Hepatocyte (in vitro differentiated cells): Measurements from ENCODE around the gene OR13J1. TPM values are rescaled to one million over a fixed set of nuclear protein-coding genes. Genes with fewer than 3 reads are reported as not detected.
A peak's percentile ranks its signal among the peaks of the same experiment; 100 is the strongest.
"Not testable (repeated sequence)": the region's sequence is repeated elsewhere in the genome, so short reads cannot be mapped to it uniquely, and the experiment has no call there.

Experiments
- DNase-seq: peaks from one replicate; pipeline ENCODE4 v3.0.0-alpha.2; 2016; ENCODE audit warnings: low spot score
- H2AFZ ChIP-seq: fragments of 200-600 bp; sonication (generic); 2 replicates; pipeline ENCODE4 v1.6.0; 2016; ENCODE audit warnings: antibody characterized with exemption, mild to moderate bottlenecking
- H3K27ac ChIP-seq: fragments of 200-600 bp; sonication (generic); 2 replicates; pipeline ENCODE4 v1.5.1; 2016; ENCODE audit warnings: mild to moderate bottlenecking
- H3K27me3 ChIP-seq: fragments of 200-600 bp; sonication (generic); 2 replicates; pipeline ENCODE4 v1.6.1; 2016
- H3K36me3 ChIP-seq: fragments of 200-600 bp; sonication (generic); replicated peaks from 2 replicates; pipeline ENCODE4 v1.5.1; 2016; ENCODE audit warnings: low read depth; ENCODE audit not compliant: insufficient read depth
- H3K4me1 ChIP-seq: fragments of 200-600 bp; sonication (generic); 2 replicates; pipeline ENCODE4 v1.5.1; 2016; ENCODE audit warnings: mild to moderate bottlenecking, moderate library complexity; ENCODE audit not compliant: insufficient read depth
- H3K4me2 ChIP-seq: fragments of 200-600 bp; sonication (generic); 2 replicates; pipeline ENCODE4 v1.6.0; 2016
- H3K4me3 ChIP-seq: fragments of 200-600 bp; sonication (generic); 2 replicates; pipeline ENCODE4 v1.5.1; 2016; ENCODE audit warnings: mild to moderate bottlenecking
- H3K79me2 ChIP-seq: fragments of 200-600 bp; sonication (generic); 2 replicates; pipeline ENCODE4 v1.6.0; 2017; ENCODE audit warnings: mild to moderate bottlenecking
- H3K9me2 ChIP-seq: fragments of 200-600 bp; sonication (generic); replicated peaks from 2 replicates; pipeline ENCODE4 v1.6.0; 2017; ENCODE audit warnings: mild to moderate bottlenecking; ENCODE audit not compliant: insufficient read depth
- H3K9me3 ChIP-seq: fragments of 200-600 bp; sonication (generic); 2 replicates; pipeline ENCODE4 v1.5.1; 2016; ENCODE audit warnings: low read depth, mild to moderate bottlenecking
- H4K20me1 ChIP-seq: fragments of 200-600 bp; sonication (generic); 2 replicates; pipeline ENCODE4 v1.6.0; 2016; ENCODE audit warnings: mild to moderate bottlenecking; ENCODE audit not compliant: insufficient read depth, poor library complexity, severe bottlenecking
- EZH2 ChIP-seq: fragments of 200-600 bp; sonication (generic); IDR thresholded peaks from 2 replicates; pipeline ENCODE4 v1.6.1; 2016; ENCODE audit warnings: antibody characterized with exemption, mild to moderate bottlenecking, borderline replicate concordance
- EZH2phosphoT487 ChIP-seq: fragments of 200-600 bp; sonication (generic); IDR thresholded peaks from one replicate; pipeline ENCODE4 v1.6.1; 2018; ENCODE audit warnings: antibody characterized with exemption, mild to moderate bottlenecking, low read depth, moderate library complexity; ENCODE audit not compliant: unreplicated experiment, severe bottlenecking
- WGBS: methylation state at CpG from one replicate; pipeline ENCODE4 v1.1.6; 2016; ENCODE audit warnings: low lambda C conversion rate; ENCODE audit errors: missing lambda C conversion rate; 5-methylcytosine and 5-hydroxymethylcytosine counted together
- polyA plus RNA-seq: library from polyadenylated mRNA; unstranded; fragments of >200 nt; fragmentation: Nextera tagmentation; extraction: Ambion mirVana; gene quantifications from 2 replicates; pipeline ENCODE4 v1.2.1, GENCODE V29; 2016
- total RNA-seq: library from RNA; depleted of rRNA; stranded (reverse); fragments of >200 nt; gene quantifications from 2 replicates; pipeline ENCODE4 v1.2.3, GENCODE V29; 2014
- TF ChIP-seq, protein P1 (sequence below): fragments of 200-600 bp; sonication (generic); IDR thresholded peaks from 2 replicates; pipeline ENCODE4 v1.5.1; 2016; ENCODE audit warnings: antibody characterized with exemption, mild to moderate bottlenecking; ENCODE audit not compliant: poor library complexity

Gene OR13J1
- total and polyA plus RNA-seq, 2 experiments from 2014 or later, result not detected

- Histone ChIP-seq H3K79me2 (no peaks in the 10 kb centered on the region), H3K27me3 (no peaks in the 10 kb centered on the region), H2AFZ (no peak overlapping the region), H3K4me2 (no peak overlapping the region), H3K27ac (no peak overlapping the region), H3K9me2 (no peaks in the 10 kb centered on the region), H3K36me3 (no peaks in the 10 kb centered on the region), H3K9me3 (no peaks in the 10 kb centered on the region), H4K20me1 (no peaks in the 10 kb centered on the region), H3K4me1 (peaks cover 22% of the 10 kb centered on the region), H3K4me3 (no peak overlapping the region)
- no peak for DNase-seq
- TF ChIP-seq, protein P1, sequence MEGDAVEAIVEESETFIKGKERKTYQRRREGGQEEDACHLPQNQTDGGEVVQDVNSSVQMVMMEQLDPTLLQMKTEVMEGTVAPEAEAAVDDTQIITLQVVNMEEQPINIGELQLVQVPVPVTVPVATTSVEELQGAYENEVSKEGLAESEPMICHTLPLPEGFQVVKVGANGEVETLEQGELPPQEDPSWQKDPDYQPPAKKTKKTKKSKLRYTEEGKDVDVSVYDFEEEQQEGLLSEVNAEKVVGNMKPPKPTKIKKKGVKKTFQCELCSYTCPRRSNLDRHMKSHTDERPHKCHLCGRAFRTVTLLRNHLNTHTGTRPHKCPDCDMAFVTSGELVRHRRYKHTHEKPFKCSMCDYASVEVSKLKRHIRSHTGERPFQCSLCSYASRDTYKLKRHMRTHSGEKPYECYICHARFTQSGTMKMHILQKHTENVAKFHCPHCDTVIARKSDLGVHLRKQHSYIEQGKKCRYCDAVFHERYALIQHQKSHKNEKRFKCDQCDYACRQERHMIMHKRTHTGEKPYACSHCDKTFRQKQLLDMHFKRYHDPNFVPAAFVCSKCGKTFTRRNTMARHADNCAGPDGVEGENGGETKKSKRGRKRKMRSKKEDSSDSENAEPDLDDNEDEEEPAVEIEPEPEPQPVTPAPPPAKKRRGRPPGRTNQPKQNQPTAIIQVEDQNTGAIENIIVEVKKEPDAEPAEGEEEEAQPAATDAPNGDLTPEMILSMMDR, result no peak
- TF ChIP-seq EZH2phosphoT487, result no peak
- no peak for TF ChIP-seq EZH2
- 97% methylated on average over 3 of the region's 4 CpGs for whole genome bisulfite sequencing
These were observed 47.1 kb upstream of the OR13J1 start for GRCh38 chr9:35917261-35917660.

- TF ChIP-seq EZH2 (no peak), EZH2phosphoT487 (no peak)
- TF ChIP-seq, protein P1, result no peak
- H3K79me2 ChIP-seq, result no peaks in the 10 kb centered on the region
- no peak overlapping the region for H3K4me3 ChIP-seq
- WGBS, result 75% methylated on average over 16 of the region's 16 CpGs
- DNase-seq, result no peak
- no peaks in the 10 kb centered on the region for H3K9me2 ChIP-seq
- peaks cover 22% of the 10 kb centered on the region for H3K4me1 ChIP-seq
- no peak overlapping the region for H3K27ac ChIP-seq
- no peaks in the 10 kb centered on the region for H3K27me3 ChIP-seq
- H3K9me3 ChIP-seq, result no peaks in the 10 kb centered on the region
- H4K20me1 ChIP-seq, result no peaks in the 10 kb centered on the region
- no peaks in the 10 kb centered on the region for H3K36me3 ChIP-seq
- H3K4me2 ChIP-seq, result no peak overlapping the region
- no peak overlapping the region for H2AFZ ChIP-seq
These were observed 45.6 kb upstream of the OR13J1 start for GRCh38 chr9:35915681-35916294.

DNA sequence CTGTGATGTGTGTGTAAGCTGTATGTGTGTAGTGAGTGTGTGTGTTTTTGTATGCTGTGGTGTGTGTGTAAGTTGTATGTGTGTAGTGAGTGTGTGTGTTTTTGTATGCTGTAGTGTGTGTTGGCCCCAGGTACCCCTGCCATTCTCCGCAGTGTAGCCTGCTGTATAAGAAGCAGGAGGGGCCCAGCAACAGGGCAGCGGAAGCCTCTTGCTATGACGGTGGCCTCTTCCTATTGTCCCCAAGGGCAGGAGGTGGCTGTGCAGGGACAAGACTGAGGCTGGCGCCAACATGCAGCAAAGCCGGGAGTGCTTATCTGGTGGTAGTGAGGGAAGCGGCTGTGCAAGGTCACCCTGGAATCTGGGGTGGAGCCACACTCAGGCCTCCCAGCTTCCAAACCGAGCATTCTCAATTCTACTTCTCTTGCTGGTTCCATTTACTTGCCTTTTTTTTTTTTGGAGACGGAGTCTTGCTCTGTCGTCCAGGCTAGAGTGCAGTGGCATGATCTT, 44.2 kb upstream of the OR13J1 start:
- Histone ChIP-seq H3K4me1 (peaks cover 20% of the 10 kb centered on the region), H3K4me3 (no peak overlapping the region), H3K27me3 (no peaks in the 10 kb centered on the region), H3K9me3 (no peaks in the 10 kb centered on the region), H3K27ac (peak overlapping the region; percentile 83), H3K4me2 (no peak overlapping the region), H2AFZ (peak overlapping the region; percentile 14), H3K79me2 (no peaks in the 10 kb centered on the region), H3K36me3 (no peaks in the 10 kb centered on the region), H3K9me2 (no peaks in the 10 kb centered on the region), H4K20me1 (no peaks in the 10 kb centered on the region)
- WGBS, result 23% methylated on average over 9 of the region's 9 CpGs
- DNase-seq, result peak; percentile 81
- TF ChIP-seq EZH2, result no peak
- TF ChIP-seq, protein P1, result no peak
- no peak for TF ChIP-seq EZH2phosphoT487

- H3K4me1 ChIP-seq, result peaks cover 21% of the 10 kb centered on the region
- not testable (repeated sequence) for H3K27ac ChIP-seq
These were observed 43.2 kb upstream of the OR13J1 start for GRCh38 chr9:35913429-35913828.

More at GRCh38 chr9:35913429-35913828, 43.2 kb upstream of the OR13J1 start:
- not testable (repeated sequence) for H3K36me3 ChIP-seq, H2AFZ ChIP-seq, H3K4me3 ChIP-seq, H3K79me2 ChIP-seq, DNase-seq, H4K20me1 ChIP-seq, H3K27me3 ChIP-seq, H3K9me2 ChIP-seq, H3K9me3 ChIP-seq, H3K4me2 ChIP-seq
